Suprapubic skin (tissue), 4 donors: ENCODE results near the gene DYTN. TPM values are rescaled to one million over a fixed set of nuclear protein-coding genes. Genes with fewer than 3 reads are reported as not detected.

Experiments used
- DNase-seq, 2 donors: peaks; one replicate each; pipeline ENCODE4 v3.0.0-alpha.2; 2019; ENCODE audit warnings: low spot score in 2 of 2
- H3K27ac ChIP-seq: fragments of 200-600 bp; sonication (generic); one replicate; pipeline ENCODE4 v1.5.1; 2019
- H3K27me3 ChIP-seq: fragments of 200-600 bp; sonication (generic); one replicate; pipeline ENCODE4 v1.5.1; 2019
- H3K36me3 ChIP-seq: fragments of 200-600 bp; sonication (generic); one replicate; pipeline ENCODE4 v1.5.1; 2019
- H3K4me1 ChIP-seq: fragments of 200-600 bp; sonication (generic); one replicate; pipeline ENCODE4 v1.5.1; 2019
- H3K4me3 ChIP-seq: fragments of 200-600 bp; sonication (generic); one replicate; pipeline ENCODE4 v1.5.1; 2019; ENCODE audit warnings: mild to moderate bottlenecking
- H3K9me3 ChIP-seq: fragments of 200-600 bp; sonication (generic); one replicate; pipeline ENCODE4 v1.5.1; 2019
- CTCF ChIP-seq, 2 donors: fragments of 200-600 bp in 1 of 2; fragments of 450-650 bp in 1 of 2; sonication (generic) in 1 of 2; IDR thresholded peaks; one replicate each; pipeline ENCODE4 v1.5.1; 2016 to 2019; ENCODE audit warnings: antibody characterized with exemption in 2 of 2, mild to moderate bottlenecking in 1 of 2, moderate library complexity in 1 of 2
- EP300 ChIP-seq: sonication (generic); formaldehyde crosslinking; IDR thresholded peaks from one replicate; pipeline ENCODE4 v1.6.1; 2017; ENCODE audit warnings: antibody characterized with exemption
- POLR2A ChIP-seq, 2 donors: fragments of 450-650 bp; IDR thresholded peaks; one replicate each; pipeline ENCODE4 v1.6.1; 2017; ENCODE audit warnings: antibody characterized with exemption in 2 of 2, mild to moderate bottlenecking in 2 of 2, moderate library complexity in 2 of 2
- POLR2AphosphoS5 ChIP-seq, 3 donors: sonication (generic); formaldehyde crosslinking; IDR thresholded peaks; one replicate each; pipeline ENCODE4 v1.6.1; 2017; ENCODE audit warnings: antibody characterized with exemption in 3 of 3
- WGBS: methylation state at CpG from one replicate; pipeline ENCODE4 v1.1.5; 2018; 5-methylcytosine and 5-hydroxymethylcytosine counted together
- total RNA-seq, 4 donors: library from RNA; depleted of rRNA; stranded (reverse); fragments of >200 nt; gene quantifications; one replicate each; pipeline ENCODE4 v1.1.0, GENCODE V29; 2016

Gene DYTN
- total RNA-seq, 4 donors from 2014 or later, result not detected

GRCh38 chr2:206642075-206643025 lies 75.8 kb downstream of the DYTN start, which contains the start of gene FAM237A:
Gene FAM237A, plus strand, starts transcription at chr2:206642487. Its CDS starts 1,750 bp downstream, at chr2:206644237.
- TF ChIP-seq POLR2A (IDR thresholded peaks at IDR 0.05) (no peak), CTCF (IDR thresholded peaks at IDR 0.05) (no peak), EP300 (no peak)
- no peaks in the 10 kb centered on the region for H3K36me3 ChIP-seq
- no peak within 1 kb of the TSS for H3K27ac ChIP-seq
- H3K27me3 ChIP-seq, result peaks cover 24% of the 10 kb centered on the region
- DNase-seq, result no peak
- H3K9me3 ChIP-seq, result no peaks in the 10 kb centered on the region
- H3K4me1 ChIP-seq, result peaks cover 5% of the 10 kb centered on the region
- no peak within 1 kb of the TSS for H3K4me3 ChIP-seq
- 5% methylated on average over 24 of the region's 56 CpGs for WGBS

DNA sequence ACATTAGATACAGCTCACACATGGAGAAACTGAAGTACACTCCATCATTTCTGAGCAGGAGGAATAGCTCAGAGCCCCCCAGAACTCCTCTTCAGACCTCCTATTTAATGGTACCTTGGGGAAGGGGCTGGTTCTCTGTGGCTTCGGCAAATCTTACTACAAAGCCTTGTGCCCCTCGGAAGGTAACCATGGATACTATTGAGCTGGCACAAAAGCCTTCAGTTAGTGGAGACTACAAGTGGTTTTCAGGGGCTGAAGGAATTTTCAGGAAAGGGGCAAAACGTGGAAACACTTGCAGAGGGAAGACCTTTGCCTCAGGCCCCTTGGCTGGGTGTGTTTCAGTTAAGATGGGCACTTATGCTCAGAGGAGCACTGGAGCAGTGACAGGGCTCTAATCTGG lies 77.0 kb downstream of the DYTN start:
- H3K36me3 ChIP-seq, result no peaks in the 10 kb centered on the region
- no peak for DNase-seq
- no peak overlapping the region for H3K27ac ChIP-seq
- TF ChIP-seq EP300 (no peak), CTCF (IDR thresholded peaks at IDR 0.05) (no peak), POLR2AphosphoS5 (IDR thresholded peaks at IDR 0.05) (no peak), POLR2A (IDR thresholded peaks at IDR 0.05) (no peak)
- peaks cover 5% of the 10 kb centered on the region for H3K4me1 ChIP-seq
- 48% methylated on average over 3 of the region's 3 CpGs for WGBS
- H3K9me3 ChIP-seq, result no peaks in the 10 kb centered on the region
- peaks cover 24% of the 10 kb centered on the region for H3K27me3 ChIP-seq
- no peak overlapping the region for H3K4me3 ChIP-seq

DNA sequence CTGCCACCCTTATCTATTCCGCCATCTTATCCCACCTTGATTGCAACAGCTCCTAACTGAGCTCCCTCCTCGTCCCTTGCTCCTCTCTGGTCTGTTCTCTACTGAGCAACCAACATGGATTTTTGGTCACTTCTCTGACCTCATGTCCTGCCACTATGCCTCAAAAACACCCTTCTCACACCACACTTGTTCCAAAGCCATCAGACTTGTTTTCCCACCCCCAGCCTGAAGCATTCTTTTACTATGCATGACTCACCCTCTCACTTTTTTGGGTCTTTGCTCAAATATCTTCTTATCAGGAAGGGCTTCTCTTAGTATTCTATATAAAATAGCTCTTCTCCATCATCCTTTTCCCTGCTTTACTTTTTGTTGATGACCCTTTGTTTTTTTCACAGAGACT lies 78.6 kb downstream of the DYTN start:
- Histone ChIP-seq H3K27ac (no peak overlapping the region), H3K4me1 (peaks cover 5% of the 10 kb centered on the region), H3K27me3 (peaks cover 24% of the 10 kb centered on the region), H3K9me3 (no peaks in the 10 kb centered on the region), H3K4me3 (no peak overlapping the region), H3K36me3 (no peaks in the 10 kb centered on the region)
- no peak for TF ChIP-seq POLR2A (IDR thresholded peaks at IDR 0.05)
- no peak for TF ChIP-seq EP300
- TF ChIP-seq POLR2AphosphoS5 (IDR thresholded peaks at IDR 0.05), result no peak
- TF ChIP-seq CTCF (IDR thresholded peaks at IDR 0.05), result no peak
- 33% methylated on average over 2 of the region's 2 CpGs for WGBS
- DNase-seq, result no peak

DNA sequence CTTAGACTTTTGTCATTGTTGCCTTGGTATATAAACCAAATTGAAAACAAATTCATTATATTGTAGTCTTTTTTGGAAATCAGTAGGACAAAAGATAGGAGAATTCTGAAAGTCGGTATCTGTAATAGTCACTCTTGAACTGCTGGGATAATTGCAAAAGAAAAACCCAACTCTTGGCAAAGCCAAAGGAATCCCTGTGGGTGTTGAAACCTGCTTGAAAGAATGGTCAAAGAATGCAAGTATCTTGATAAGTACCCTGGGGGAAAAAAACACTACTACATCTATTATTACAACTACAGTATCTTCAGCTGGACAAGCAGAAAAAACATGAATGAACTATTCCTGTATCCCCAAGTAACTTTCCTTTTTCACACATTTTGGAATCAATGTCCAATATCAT lies 83.2 kb downstream of the DYTN start:
- Histone ChIP-seq H3K9me3 (no peaks in the 10 kb centered on the region), H3K4me3 (no peak overlapping the region), H3K27me3 (peaks cover 2% of the 10 kb centered on the region), H3K4me1 (no peaks in the 10 kb centered on the region), H3K27ac (no peak overlapping the region), H3K36me3 (no peaks in the 10 kb centered on the region)
- 70% methylated on average over 1 of the region's 1 CpG for WGBS
- no peak for TF ChIP-seq POLR2A (IDR thresholded peaks at IDR 0.05)
- TF ChIP-seq POLR2AphosphoS5 (IDR thresholded peaks at IDR 0.05), result no peak
- no peak for TF ChIP-seq EP300
- no peak for TF ChIP-seq CTCF (IDR thresholded peaks at IDR 0.05)
- DNase-seq, result no peak

DNA sequence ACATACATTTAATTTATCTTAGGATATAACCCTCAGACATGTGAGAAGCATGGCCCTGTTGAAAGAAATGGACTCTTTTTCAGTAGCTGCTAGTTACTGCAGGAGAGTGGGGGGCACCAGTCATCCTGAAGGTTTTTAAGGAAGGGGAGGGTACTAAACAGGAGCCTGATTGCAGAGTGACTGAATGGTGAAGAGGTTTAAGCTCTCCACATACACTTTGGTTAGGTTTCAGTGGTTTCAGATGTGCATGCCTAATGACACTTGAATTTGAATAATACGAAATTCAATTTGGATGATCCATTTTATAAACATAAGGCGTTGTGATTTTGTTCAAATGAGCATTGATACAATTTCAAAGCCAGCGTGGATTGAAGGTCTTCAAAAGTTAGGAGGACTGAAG lies 86.9 kb downstream of the DYTN start:
- no peak overlapping the region for H3K4me3 ChIP-seq
- no peaks in the 10 kb centered on the region for H3K27me3 ChIP-seq
- no peaks in the 10 kb centered on the region for H3K36me3 ChIP-seq
- H3K4me1 ChIP-seq, result no peaks in the 10 kb centered on the region
- DNase-seq, result no peak
- no peak for TF ChIP-seq CTCF (IDR thresholded peaks at IDR 0.05)
- TF ChIP-seq EP300, result no peak
- TF ChIP-seq POLR2A (IDR thresholded peaks at IDR 0.05), result no peak
- no peaks in the 10 kb centered on the region for H3K9me3 ChIP-seq
- H3K27ac ChIP-seq, result no peak overlapping the region
- WGBS, result 58% methylated on average over 3 of the region's 3 CpGs
